LNCAP (cell line): ENCODE data around the gene MAN1C1.

Experiments
- CTCF ChIP-seq: fragments of 450-650 bp; IDR thresholded peaks from 2 replicates; pipeline ENCODE4 v1.5.1; 2017; ENCODE audit warnings: mild to moderate bottlenecking

Gene MAN1C1

GRCh38 chr1:25621876-25622275 lies 5.3 kb downstream of the MAN1C1 start:
- no peak for TF ChIP-seq CTCF

GRCh38 chr1:25622531-25622930 lies 5.9 kb downstream of the MAN1C1 start:
- TF ChIP-seq CTCF: no peak

- no peak for TF ChIP-seq CTCF
Observed at GRCh38 chr1:25623007-25623406, 6.4 kb downstream of the MAN1C1 start.

DNA sequence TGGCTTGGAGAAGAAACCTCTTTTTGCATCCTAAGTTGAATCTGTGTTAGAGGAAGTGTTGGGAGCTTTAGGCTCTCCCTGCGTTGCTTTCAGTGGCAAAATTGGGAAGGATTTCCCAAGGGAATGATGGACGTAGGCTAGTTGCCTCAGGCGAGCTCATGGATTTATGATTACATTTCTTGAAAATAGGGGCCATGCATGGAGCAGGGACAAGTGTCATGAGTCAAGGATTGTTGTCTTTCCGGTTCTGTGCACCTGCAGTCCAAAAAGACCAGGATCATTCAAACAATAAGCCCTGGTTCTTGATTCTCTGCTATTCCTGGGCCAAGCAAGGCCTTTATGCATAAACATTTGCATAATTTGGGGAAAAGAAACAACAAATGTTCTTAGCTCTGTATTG lies 7.1 kb downstream of the MAN1C1 start:
- no peak for TF ChIP-seq CTCF

DNA sequence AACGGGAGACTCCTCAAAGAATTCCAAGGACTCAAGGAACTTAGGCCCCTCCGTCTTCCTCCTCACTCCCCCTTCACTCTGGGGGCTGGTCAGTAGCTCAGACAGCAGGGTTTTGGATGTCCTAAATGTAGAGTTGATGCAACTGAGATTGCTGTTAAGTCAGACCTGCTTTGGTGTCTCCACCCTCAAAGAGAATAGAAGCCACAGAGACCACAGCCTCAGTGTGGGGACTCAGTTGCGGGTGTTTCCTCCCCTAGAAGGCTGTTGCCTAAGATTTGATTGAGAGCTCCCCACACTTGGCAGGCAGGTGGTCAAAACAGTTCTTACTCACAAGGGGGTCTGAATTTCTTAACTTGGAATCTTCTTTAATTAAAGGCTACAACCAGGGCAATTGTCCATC lies 7.6 kb downstream of the MAN1C1 start:
- no peak for TF ChIP-seq CTCF

GRCh38 chr1:25624604-25625003 lies 8.0 kb downstream of the MAN1C1 start:
- TF ChIP-seq CTCF: no peak

GRCh38 chr1:25626018-25626417 lies 9.4 kb downstream of the MAN1C1 start:
- TF ChIP-seq CTCF: no peak

GRCh38 chr1:25628741-25629421 lies 12.3 kb downstream of the MAN1C1 start:
- no peak for TF ChIP-seq CTCF
